Neural cell (in vitro differentiated cells): ENCODE results near the gene KIF21B. TPM values are rescaled to one million over a fixed set of nuclear protein-coding genes. Genes with fewer than 3 reads are reported as not detected.

Source experiments
- H2AFZ ChIP-seq: fragments of 200-600, 300-800 bp; sonication (generic), shearing (Covaris generic); 2 replicates; pipeline ENCODE4 v1.6.0; 2014; ENCODE audit warnings: low read depth, mild to moderate bottlenecking, antibody characterized with exemption, low read length, moderate library complexity
- H3F3A ChIP-seq: fragments of 200-600 bp; shearing (Covaris generic); 2 replicates; pipeline ENCODE4 v1.6.1; 2016; ENCODE audit warnings: mild to moderate bottlenecking, moderate library complexity, mixed read lengths, antibody characterized with exemption, low read length; ENCODE audit not compliant: insufficient read depth, poor library complexity, severe bottlenecking
- H3K27ac ChIP-seq: fragments of 200-600, 300-800 bp; sonication (generic), shearing (Covaris generic); 2 replicates; pipeline ENCODE4 v1.5.1; 2014; ENCODE audit warnings: mild to moderate bottlenecking, low read length, moderate library complexity
- H3K27me3 ChIP-seq: fragments of 300-800, 200-600 bp; sonication (generic), shearing (Covaris generic); 2 replicates; pipeline ENCODE4 v1.6.0; 2014; ENCODE audit warnings: mild to moderate bottlenecking, low read depth, low read length, moderate library complexity; ENCODE audit not compliant: insufficient read depth
- H3K36me3 ChIP-seq: fragments of 300-800, 200-600 bp; sonication (generic), shearing (Covaris generic); 2 replicates; pipeline ENCODE4 v1.5.1; 2014; ENCODE audit warnings: mild to moderate bottlenecking, antibody characterized with exemption, low read length, moderate library complexity; ENCODE audit not compliant: insufficient read depth
- H3K4me2 ChIP-seq: fragments of 300-800, 200-600 bp; sonication (generic), shearing (Covaris generic); 2 replicates; pipeline ENCODE4 v1.6.0; 2014; ENCODE audit warnings: mild to moderate bottlenecking, low read length
- H3K4me3 ChIP-seq: fragments of 300-800, 200-600 bp; sonication (generic), shearing (Covaris generic); 2 replicates; pipeline ENCODE4 v1.5.1; 2014; ENCODE audit warnings: mild to moderate bottlenecking, low read length, moderate library complexity
- H3K79me2 ChIP-seq: fragments of 200-600 bp; shearing (Covaris generic); replicated peaks from 2 replicates; pipeline ENCODE4 v1.6.0; 2014; ENCODE audit warnings: mild to moderate bottlenecking, low read length, moderate library complexity; ENCODE audit not compliant: insufficient read depth
- H3K9ac ChIP-seq: fragments of 300-800, 200-600 bp; sonication (generic), shearing (Covaris generic); 2 replicates; pipeline ENCODE4 v1.6.1; 2016; ENCODE audit warnings: mild to moderate bottlenecking, low read length, mixed read lengths
- H3K9me2 ChIP-seq: fragments of 200-600 bp; shearing (Covaris generic); 2 replicates; pipeline ENCODE4 v1.6.1; 2016; ENCODE audit warnings: mild to moderate bottlenecking, low read length, mixed read lengths; ENCODE audit not compliant: insufficient read depth
- H3K9me3 ChIP-seq: fragments of 200-600, 300-800 bp; sonication (generic), shearing (Covaris generic); 2 replicates; pipeline ENCODE4 v1.6.1; 2016; ENCODE audit warnings: mild to moderate bottlenecking, mixed run types, low read length, moderate library complexity, mixed read lengths
- H4K20me1 ChIP-seq: fragments of 200-600 bp; shearing (Covaris generic); 2 replicates; pipeline ENCODE4 v1.6.1; 2016; ENCODE audit warnings: mild to moderate bottlenecking, mixed run types; ENCODE audit not compliant: insufficient read depth
- CTCF ChIP-seq: fragments of 450-650 bp; IDR thresholded peaks from 2 replicates; pipeline ENCODE4 v1.5.1; 2014; ENCODE audit warnings: antibody characterized with exemption, mild to moderate bottlenecking, moderate library complexity; ENCODE audit not compliant: poor library complexity, severe bottlenecking
- EP300 ChIP-seq: fragments of 450-650 bp; conservative IDR thresholded peaks from 2 replicates; pipeline ENCODE4 v1.6.1; 2014; ENCODE audit warnings: antibody characterized with exemption, mild to moderate bottlenecking, moderate library complexity; ENCODE audit not compliant: poor library complexity, severe bottlenecking
- EZH2 ChIP-seq: fragments of 200-600, 300-800 bp; shearing (Covaris generic), sonication (generic); IDR thresholded peaks from 2 replicates; pipeline ENCODE4 v1.6.1; 2014; ENCODE audit warnings: antibody characterized with exemption, low read length, borderline replicate concordance, mild to moderate bottlenecking; ENCODE audit not compliant: insufficient read depth, poor library complexity, severe bottlenecking
- MXI1 ChIP-seq: fragments of 450-650 bp; conservative IDR thresholded peaks from 2 replicates; pipeline ENCODE4 v1.6.1; 2014; ENCODE audit warnings: antibody characterized with exemption, mild to moderate bottlenecking; ENCODE audit not compliant: poor library complexity, severe bottlenecking
- POLR2AphosphoS5 ChIP-seq: IDR thresholded peaks from 2 replicates; pipeline ENCODE4 v1.6.1; 2012
- RAD21 ChIP-seq: fragments of 450-650 bp; conservative IDR thresholded peaks from 2 replicates; pipeline ENCODE4 v1.6.1; 2014; ENCODE audit warnings: antibody characterized with exemption, mild to moderate bottlenecking, moderate library complexity
- REST ChIP-seq: IDR thresholded peaks from 2 replicates; pipeline ENCODE4 v1.6.1; 2012; ENCODE audit warnings: borderline replicate concordance
- SMC3 ChIP-seq: fragments of 450-650 bp; conservative IDR thresholded peaks from 2 replicates; pipeline ENCODE4 v1.6.1; 2014; ENCODE audit warnings: antibody characterized with exemption, mild to moderate bottlenecking, moderate library complexity; ENCODE audit not compliant: poor library complexity
- TAF1 ChIP-seq: IDR thresholded peaks from 2 replicates; pipeline ENCODE4 v1.6.1; 2012; ENCODE audit warnings: low read depth
- polyA plus RNA-seq: library from polyadenylated mRNA; depleted of rRNA; stranded (reverse); fragments of >200 nt; gene quantifications from 2 replicates; pipeline ENCODE4 v1.2.3, GENCODE V29; 2014

KIF21B gene
- polyA plus RNA-seq, 1 donor from 2014 or later, result 53.7 TPM

GRCh38 chr1:201054091-201054543, 30.6 kb upstream of the KIF21B start:
- no peak overlapping the region for H3K27ac ChIP-seq
- H3K4me3 ChIP-seq, result no peak overlapping the region
- H3K9me2 ChIP-seq, result no peaks in the 10 kb centered on the region
- H3K9ac ChIP-seq, result peak overlapping the region; percentile 26
- TF ChIP-seq RAD21 (no peak), CTCF (no peak), REST (no peak), POLR2AphosphoS5 (no peak), TAF1 (no peak), MXI1 (no peak), EZH2 (no peak), SMC3 (no peak), EP300 (no peak)
- H2AFZ ChIP-seq, result no peak overlapping the region
- no peak overlapping the region for H3K4me2 ChIP-seq
- H3F3A ChIP-seq, result no peaks in the 10 kb centered on the region
- no peaks in the 10 kb centered on the region for H4K20me1 ChIP-seq
- H3K36me3 ChIP-seq, result no peaks in the 10 kb centered on the region
- no peaks in the 10 kb centered on the region for H3K27me3 ChIP-seq
- no peaks in the 10 kb centered on the region for H3K79me2 ChIP-seq
- H3K9me3 ChIP-seq, result no peaks in the 10 kb centered on the region

DNA sequence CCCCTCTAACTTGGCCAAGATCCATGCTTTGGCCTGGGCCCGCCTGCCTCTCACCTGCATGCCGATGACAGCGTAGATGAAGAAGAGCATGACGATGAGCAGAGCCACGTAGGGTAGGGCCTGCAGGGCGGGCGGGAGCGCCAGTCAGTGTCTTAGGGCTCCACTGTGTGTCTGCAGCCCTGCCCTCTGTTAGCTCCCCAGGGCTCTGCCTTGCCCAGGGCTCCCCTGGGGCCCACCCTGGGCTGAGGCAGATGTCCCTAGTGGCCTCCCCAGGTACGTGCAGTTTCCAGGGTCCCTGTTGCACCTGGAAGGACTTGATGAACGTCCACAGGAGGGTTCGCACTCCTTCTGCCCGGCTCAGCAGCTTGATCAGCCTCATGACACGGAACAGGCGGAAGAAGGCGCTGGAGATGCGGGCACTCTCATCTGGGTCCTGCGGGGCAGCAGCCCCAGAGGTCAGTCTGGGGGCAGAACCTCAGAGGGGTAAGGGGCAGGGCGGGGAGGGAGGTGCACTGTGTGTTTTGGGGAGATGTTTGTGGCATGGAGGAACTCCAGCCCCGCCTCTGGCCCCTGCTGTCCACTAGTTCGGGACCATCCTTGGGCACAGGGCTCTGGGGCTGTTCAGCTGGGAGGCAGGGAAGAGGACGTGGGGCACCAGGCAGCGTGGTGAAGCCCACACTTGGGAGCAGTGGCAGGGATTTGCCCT, 29.8 kb upstream of the KIF21B start:
- Histone ChIP-seq H3F3A (no peaks in the 10 kb centered on the region), H3K4me3 (no peak overlapping the region), H2AFZ (no peak overlapping the region), H3K27ac (no peak overlapping the region), H3K79me2 (no peaks in the 10 kb centered on the region), H3K9me2 (no peaks in the 10 kb centered on the region), H4K20me1 (no peaks in the 10 kb centered on the region), H3K36me3 (no peaks in the 10 kb centered on the region), H3K9me3 (no peaks in the 10 kb centered on the region), H3K27me3 (no peaks in the 10 kb centered on the region), H3K9ac (no peak overlapping the region), H3K4me2 (no peak overlapping the region)
- TF ChIP-seq EZH2 (no peak), MXI1 (no peak), EP300 (no peak), TAF1 (no peak), CTCF (no peak), SMC3 (no peak), REST (no peak), RAD21 (no peak), POLR2AphosphoS5 (no peak)
